Measurements from ENCODE around the gene CAPN7.

The CAPN7 gene

GRCh38 chr3:15199493-15200105 lies 6.4 kb upstream of the CAPN7 start:
- no peak for DNase-seq (ENCODE audit: low read depth, low spot score)

DNA sequence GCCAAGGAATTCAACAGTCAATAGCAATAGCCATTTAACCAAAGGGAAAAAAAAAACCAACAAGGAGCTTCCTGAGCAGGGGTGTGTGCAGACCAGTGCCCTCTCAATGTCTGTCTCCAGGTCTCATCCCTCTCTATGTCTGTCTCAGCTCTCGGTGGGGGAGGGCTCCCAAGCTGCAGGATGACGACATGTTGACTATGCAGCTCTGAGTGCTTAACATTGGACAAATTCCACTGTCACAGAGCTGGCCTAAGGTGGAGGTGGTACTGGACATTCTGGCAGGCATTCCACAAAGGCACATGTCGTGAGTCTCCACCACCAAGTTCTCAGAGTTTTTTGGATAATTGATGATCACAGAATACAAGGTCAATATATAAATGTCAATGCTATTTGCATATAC lies 2.0 kb upstream of the CAPN7 start:
- DNase-seq (ENCODE audit: low read depth, low spot score) = no peak

DNA sequence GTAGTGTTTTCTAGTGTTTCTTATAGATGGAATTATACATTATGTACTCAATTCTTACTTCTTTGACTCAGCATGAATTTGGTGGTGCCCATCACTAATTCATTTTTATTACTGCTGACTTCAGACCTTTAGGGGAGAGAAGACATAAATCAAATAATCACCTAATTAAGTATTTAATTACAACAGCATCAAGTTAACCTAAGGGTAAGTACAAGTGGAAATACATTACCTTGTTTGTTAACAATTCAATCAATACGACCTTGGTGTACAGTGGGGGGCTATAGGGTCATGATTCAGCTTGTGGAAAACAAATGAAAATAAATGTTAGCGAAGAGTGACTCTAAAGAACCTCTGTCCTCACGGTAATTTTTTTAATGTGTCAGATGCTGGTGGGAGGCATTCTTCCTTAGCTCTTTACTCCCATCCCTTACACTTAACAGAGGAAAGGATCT lies 538 bp upstream of the CAPN7 start:
- no peak for DNase-seq (ENCODE audit: low read depth, low spot score)

- DNase-seq (ENCODE audit: low read depth, low spot score) = no peak
Measured at GRCh38 chr3:15206662-15207576, 873 bp downstream of the CAPN7 start.

DNA sequence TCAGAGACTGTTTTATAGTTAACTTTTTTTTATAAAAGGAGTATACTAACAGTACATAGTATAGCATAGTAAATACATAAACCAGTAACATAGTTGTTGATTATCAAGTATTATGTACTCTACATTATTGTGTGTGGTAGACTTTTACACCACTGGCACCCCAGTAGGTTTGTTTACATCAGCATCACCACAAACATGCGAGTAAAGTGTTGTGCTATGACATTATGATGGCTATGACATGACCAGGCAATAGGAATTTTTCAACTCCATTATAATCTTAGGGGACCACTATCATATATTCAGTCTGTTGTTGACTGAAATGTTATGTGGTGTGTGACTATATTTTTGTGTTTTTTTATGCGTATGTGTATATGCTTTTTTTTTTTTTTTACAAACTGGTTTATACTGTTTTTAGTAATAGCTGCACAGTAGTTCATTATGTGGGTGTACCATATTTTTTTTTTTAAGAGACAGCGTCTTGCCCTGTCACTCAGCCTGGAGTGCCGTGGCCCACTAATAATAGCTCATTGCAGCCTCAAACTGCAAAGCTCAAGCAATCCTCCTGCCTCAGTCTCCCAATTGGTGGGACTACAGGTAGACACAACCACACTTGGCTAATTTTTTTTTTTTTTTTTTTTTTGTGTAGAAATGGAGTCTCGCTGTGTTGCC lies 1.9 kb downstream of the CAPN7 start:
- DNase-seq (ENCODE audit: low read depth, low spot score) = no peak

GRCh38 chr3:15211937-15212336 lies 5.9 kb downstream of the CAPN7 start:
- no peak for DNase-seq (ENCODE audit: low read depth, low spot score)

GRCh38 chr3:15214758-15215157 lies 8.7 kb downstream of the CAPN7 start:
- no peak for DNase-seq (ENCODE audit: low read depth, low spot score)

GRCh38 chr3:15215996-15216395 lies 9.9 kb downstream of the CAPN7 start:
- DNase-seq (ENCODE audit: low read depth, low spot score) = no peak

DNA sequence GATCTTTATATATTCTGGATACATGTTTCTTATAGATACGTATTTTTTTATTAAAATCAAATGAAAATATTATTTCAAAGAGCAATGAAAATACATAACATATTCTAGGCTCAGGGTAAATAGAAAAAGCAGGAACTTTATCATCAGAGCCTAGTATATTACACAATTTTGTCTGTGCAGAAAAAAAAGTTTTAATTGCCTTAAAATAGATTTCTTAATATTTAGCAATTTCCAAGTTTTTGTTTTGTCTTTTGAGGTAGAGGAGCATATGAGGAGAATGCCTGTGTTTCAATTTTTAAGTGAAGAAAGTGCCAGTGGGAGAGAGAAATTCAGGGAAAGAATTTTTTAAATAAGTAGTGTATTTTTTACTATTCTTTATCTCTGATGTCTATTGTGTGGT lies 10.5 kb downstream of the CAPN7 start:
- no peak for DNase-seq (ENCODE audit: low read depth, low spot score)

DNA sequence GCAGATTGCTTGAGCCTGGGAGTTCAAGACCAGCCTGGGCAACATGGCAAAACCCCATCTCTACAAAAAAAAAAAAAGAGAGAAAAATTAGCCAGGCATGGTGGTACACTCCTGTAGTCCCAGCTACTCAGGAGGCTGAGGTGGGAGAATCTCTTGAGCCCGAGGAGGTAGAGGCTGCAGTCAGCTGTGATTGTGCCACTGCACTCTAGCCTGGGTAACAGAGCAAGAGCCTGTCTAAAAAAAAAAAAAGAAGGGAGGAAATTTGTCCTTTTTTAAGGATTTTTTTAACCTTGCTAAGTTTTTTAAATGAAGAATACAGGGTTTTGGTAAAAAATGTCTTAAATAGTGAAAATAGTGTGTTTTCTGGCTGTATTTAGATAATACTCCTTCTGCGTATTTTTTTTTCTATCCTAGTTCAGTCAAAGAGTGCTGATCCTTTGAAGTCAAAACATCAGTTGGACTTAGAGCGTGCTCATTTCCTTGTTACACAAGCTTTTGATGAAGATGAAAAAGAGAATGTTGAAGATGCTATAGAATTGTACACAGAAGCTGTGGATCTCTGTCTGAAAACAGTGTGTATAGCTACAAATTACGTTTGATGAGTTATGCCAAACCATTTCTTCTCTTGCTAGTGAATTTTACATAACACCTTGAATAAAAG lies 11.1 kb downstream of the CAPN7 start:
- DNase-seq (ENCODE audit: low read depth, low spot score) = no peak

- no peak for DNase-seq (ENCODE audit: low read depth, low spot score)
Measured at GRCh38 chr3:15217841-15218267, 11.8 kb downstream of the CAPN7 start.

GRCh38 chr3:15218689-15219088 lies 12.6 kb downstream of the CAPN7 start:
- DNase-seq (ENCODE audit: low read depth, low spot score) = no peak

GRCh38 chr3:15220056-15220455 lies 14.0 kb downstream of the CAPN7 start:
- DNase-seq (ENCODE audit: low read depth, low spot score) = no peak

GRCh38 chr3:15220661-15221060 lies 14.6 kb downstream of the CAPN7 start:
- no peak for DNase-seq (ENCODE audit: low read depth, low spot score)

DNA sequence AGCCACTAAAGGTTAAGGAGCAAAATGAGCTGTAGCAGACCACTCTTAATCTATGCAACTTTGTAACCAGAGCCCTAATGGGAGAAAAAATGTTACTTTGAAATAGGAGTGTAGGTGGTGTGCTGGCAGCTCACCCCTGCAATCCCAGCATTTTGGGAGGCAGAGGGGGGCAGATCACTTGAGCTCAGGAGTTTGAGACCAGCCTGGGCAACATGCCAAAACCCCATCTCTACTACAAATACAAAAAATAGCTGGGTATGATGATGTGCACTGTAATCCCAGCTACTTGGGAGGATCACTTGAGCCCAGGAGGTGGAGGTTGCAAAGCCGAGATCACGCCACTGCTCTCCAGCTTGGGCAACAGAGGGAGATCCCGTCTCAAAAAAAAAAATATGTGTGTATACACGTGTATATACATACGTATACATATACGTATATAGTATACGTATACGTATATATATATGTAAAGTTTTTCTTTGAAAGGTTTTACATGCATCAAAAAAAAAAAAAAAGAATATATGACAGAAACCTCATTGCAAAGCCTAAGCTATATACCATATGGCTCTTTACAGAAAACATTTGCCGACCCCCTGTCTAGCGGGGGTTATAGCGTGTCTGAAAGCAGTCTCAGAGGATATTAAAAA lies 15.7 kb downstream of the CAPN7 start:
- DNase-seq (ENCODE audit: low read depth, low spot score) = no peak

GRCh38 chr3:15223685-15224572 lies 17.9 kb downstream of the CAPN7 start:
- no peak for DNase-seq (ENCODE audit: low read depth, low spot score)

DNA sequence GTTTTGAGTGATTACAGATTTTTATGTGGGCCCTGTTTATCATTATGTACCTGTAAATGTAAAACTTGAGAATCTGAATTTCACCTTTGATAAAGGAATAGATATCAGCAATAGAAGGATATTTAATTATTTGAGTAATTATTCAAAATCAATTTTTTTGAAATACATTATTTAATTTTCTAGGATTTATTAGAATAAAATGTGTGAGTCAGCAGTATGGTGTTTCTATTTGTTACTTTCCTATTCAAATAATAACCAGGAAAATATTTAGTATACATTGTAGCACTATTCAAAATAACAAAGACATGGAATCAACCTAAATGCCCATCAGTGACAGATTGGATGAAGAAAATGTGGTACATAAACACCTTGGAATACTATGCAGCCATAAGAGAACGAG lies 22.1 kb downstream of the CAPN7 start:
- DNase-seq (ENCODE audit: low read depth, low spot score) = no peak

DNA sequence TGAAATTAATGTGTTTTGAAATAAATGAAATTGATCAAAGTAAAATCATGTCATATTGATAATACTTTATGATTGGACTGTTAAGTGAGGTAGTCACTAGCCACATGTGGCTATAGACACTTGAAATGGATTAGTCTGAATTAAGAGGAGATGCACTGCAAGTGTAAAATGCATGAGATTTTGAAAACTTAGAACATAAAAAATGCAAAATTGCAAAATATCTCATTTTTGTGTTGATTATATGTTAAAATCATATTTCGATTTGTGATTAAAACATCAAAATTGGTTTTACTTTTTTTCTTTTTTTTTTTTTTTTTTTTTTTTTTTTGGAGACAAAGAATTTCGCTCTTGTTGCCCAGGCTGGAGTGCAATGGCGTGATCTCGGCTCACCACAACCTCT lies 23.2 kb downstream of the CAPN7 start:
- no peak for DNase-seq (ENCODE audit: low read depth, low spot score)

GRCh38 chr3:15241341-15241740 lies 35.3 kb downstream of the CAPN7 start:
- no peak for DNase-seq (ENCODE audit: low read depth, low spot score)

DNA sequence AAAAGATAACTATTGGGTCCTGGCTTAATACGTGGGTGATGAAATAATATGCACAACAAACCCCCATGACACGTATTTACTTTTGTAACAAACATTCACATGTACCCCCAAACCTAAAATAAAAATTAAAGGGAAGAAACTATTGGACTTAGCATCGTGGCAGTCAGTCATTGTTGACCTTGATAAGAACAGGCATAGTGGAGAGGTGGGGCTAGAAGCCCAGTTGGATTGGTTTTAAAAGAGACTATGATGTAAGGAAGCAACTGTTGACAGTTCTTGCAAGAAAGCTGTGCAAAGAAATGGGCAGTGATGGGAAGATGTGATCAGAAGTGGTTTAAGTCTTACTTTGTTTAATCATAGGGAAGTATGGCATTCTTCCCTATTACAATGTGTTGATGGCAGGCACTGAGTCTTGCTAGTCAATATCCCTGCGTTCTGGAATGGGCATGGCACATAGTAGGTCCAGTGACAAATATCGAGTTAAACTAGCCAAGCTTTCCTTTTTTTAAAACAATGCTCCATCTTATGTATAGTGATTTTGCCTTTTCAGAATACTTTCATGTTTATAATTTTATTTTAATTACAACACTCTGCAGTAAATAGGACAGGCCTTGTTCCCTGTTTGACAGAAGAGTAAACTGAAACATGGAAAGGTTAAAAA lies 37.9 kb downstream of the CAPN7 start:
- DNase-seq (ENCODE audit: low read depth, low spot score) = no peak
